ENCODE measurements around the gene RBM10. TPM values are rescaled to one million over a fixed set of nuclear protein-coding genes. Genes with fewer than 3 reads are reported as not detected.

Gene RBM10
- total and polyA plus RNA-seq, 4 donors: 8.4 to 46.8 (median 24.3) TPM

Other genes with a start within 250 kb of the RBM10 start
- gene JADE3, start 232.8 kb upstream of the RBM10 start, total RNA-seq: 1 to 10 TPM; 5.8 to 6.1 TPM
- 1 to 10 TPM; 2.3 to 2.4 TPM for gene JADE3, start 232.8 kb upstream of the RBM10 start, polyA plus RNA-seq
- 10 to 100 TPM; 10.3 to 20.2 TPM for gene RGN, start 66.8 kb upstream of the RBM10 start, total RNA-seq
- 10 to 100 TPM; 39.6 to 56.9 TPM for gene RGN, start 66.8 kb upstream of the RBM10 start, polyA plus RNA-seq
- gene NDUFB11, start 519 bp upstream of the RBM10 start, total RNA-seq: 10 to 100 TPM; 33.7 to 40.3 TPM
- 10 to 100 TPM; 65.7 to 69.5 TPM for gene NDUFB11, start 519 bp upstream of the RBM10 start, polyA plus RNA-seq
- 100 to 1,000 TPM; 160 to 167 TPM for gene UBA1, start 48.6 kb downstream of the RBM10 start, total RNA-seq
- 100 to 1,000 TPM in 1 of 2 donors, 10 to 100 TPM in 1; 33.8 to 109 TPM for gene UBA1, start 48.6 kb downstream of the RBM10 start, polyA plus RNA-seq
- 10 to 100 TPM; 52.5 to 61.3 TPM for gene CDK16, start 73.5 kb downstream of the RBM10 start, total RNA-seq
- 10 to 100 TPM; 14.0 to 45.5 TPM for gene CDK16, start 73.5 kb downstream of the RBM10 start, polyA plus RNA-seq
- 10 to 100 TPM; 68.9 to 90.3 TPM for gene USP11, start 87.8 kb downstream of the RBM10 start, total RNA-seq
- 10 to 100 TPM; 15.3 to 79.0 TPM for gene USP11, start 87.8 kb downstream of the RBM10 start, polyA plus RNA-seq
- under 1 TPM; 0.13 to 0.72 TPM for gene ZNF157, start 225.4 kb downstream of the RBM10 start, total RNA-seq
- under 1 TPM in 1 of 2 donors, not detected in 1; 0.23 TPM for gene ZNF157, start 225.4 kb downstream of the RBM10 start, polyA plus RNA-seq

Measured in aorta (tissue), 4 donors.